Kidney glomerular epithelial cell (primary cell): ENCODE measurements around the gene TSPOAP1.
A peak's percentile ranks its signal among the peaks of the same experiment; 100 is the strongest.

ENCODE experiments used
- DNase-seq: peaks from one replicate; lab custom pipeline; 2025; lab: John Stamatoyannopoulos, UW

TSPOAP1 gene

DNA sequence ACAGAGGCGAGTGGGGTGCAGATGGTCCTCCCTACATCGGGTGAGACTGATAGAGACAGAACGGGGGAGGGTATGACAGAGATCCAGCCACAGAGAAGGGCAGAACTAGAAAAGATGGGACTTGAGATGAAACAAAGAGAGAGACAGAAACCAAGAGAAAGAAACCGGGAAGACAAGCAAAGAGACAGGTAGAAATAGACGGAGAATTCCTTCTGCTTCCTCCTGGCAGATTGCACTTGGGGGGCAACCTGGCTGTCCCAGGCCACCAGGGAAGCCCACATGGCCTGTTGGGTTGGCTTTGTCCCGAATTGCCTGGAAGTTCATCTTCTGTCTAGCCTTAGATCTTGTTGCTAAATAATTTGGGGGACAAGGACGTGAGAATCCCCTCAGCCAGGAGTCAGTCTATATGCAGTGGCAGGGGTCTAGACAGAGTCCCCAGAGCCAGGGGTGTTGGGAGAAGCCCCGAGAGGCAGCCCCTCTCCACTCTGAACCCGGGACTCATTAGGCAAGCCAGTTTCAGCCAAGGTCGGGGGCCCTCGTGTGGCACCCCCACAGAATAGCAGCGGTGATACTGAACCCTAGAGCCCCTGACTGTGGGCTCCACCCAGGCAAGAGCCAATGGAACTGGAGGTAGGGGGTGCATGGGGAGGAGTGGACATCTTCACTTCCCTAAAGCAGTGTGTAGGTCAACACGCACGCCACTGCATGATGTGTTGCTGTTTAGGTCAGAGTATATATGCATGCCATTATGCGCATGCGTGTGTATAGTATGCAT lies 627 bp upstream of the TSPOAP1 start:
- no peak for DNase-seq

DNA sequence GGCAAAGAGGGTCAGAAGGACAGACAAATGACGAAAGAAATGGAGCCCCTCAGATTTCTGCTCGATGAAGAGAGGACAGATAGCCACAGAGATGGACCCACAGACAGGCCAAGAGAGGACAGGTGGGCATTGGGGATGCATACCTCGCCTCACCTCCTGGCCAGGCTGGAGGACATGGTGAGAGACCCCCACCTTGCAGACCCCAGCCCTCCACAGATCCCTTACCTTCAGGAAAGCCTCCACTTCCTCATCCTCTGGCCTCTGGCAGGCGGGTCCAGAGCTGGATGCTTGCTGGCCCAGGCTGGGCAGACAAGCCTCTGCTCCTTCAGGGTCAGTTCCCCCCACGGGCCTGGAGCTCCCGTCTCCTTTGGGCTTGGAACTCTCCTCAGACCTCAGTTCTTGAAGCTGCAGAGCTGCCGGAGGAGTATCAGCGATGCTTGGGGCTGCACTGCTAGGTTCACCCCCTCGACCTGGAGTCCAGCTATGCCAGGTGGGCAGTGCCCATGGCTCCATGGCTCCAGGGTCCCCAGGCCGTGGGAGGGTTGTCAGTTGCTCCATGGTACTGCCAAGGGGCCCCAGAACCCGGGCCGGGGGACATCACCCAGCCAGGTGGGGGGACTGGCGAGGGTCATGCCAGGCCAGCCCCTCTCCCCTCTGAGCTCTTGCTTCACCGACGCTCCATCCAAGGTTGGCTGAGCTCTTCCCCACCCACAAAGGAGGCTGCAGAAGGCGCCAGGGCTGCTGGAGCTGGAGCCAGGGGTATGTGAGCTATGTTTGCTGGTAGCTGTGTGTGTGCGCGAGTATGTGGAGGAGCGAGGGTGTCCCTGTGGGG lies 1.0 kb downstream of the TSPOAP1 start:
- DNase-seq: no peak

DNA sequence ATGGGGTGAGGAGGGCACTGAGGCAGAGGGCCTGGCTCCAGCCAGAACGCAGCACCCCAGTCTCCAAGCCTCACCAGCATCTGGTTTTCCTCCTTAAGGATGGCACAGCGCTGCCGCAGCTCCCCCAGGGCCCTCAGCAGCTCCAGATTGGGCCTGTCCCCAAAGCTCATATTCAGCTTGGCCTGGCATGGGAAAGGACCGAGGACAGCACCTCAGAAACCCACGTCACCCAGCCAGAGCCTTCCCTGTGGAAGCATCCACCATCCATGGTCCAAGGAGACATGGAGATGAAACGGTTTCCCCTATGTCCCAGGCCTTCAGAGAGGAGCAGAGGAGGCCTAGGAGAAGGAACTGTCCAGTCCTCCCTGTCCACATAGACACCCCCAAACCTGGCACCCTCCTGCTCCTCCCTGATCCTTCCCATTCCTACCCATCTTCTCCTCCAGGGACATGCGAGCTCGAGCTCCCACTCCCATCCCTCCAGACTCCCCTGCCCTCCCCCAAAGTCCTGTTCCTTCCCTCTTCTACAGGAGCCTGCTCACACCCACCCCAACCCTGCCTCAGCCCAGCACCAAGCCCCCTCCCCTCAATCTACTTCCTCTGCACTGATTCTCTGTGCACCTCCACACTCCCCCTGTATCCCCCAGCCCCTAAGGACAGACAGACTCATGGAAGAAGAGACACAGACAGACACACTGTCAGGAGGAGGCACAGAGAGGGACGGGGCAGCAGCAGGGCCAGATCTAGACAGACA lies 1.8 kb downstream of the TSPOAP1 start:
- no peak for DNase-seq

DNA sequence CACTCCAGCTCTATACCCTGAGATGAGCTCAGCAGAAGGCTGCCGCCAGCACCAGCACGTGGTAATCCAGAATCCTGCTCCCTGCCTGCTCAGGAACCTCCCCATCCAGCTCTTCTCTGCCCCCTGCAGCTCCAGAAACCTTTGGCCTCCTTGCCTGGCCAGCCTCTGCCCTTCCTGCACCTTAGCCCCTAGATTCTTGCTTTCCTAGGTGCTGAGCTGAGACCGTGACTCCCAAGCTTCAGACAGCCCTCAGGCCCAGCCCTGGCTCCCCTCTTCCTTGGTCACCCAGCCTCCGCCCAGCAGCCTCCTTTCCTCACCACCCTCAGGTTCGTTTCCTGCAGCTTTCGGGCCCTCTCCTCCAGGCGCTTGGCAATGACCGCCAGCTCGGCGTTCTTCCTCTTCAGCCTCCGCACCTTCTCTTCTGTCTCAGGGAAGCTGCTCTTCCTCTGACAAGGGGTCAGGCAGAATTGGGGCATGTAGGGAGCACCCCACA lies 2.6 kb downstream of the TSPOAP1 start:
- DNase-seq: no peak

DNA sequence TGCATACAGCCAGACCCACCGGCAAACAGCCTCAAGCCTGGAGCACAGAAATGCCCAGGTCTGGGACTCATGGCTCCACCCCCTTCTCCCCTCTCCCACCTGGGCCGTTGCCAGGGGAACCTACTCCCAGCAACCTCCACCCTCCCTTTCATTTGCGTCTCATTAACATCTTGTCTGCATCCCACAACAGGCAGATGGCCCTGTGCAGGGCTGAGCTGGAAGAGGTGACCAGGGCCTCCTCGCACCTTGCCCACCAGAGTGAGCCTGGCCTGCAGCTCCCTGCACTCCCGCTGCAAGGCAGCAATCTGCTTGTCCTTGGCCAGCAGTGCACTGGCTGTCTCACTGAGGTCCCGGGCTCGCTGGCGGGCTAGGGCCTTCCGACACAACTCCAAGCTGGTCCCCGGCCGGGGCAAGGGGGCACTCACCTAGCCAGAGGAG lies 3.3 kb downstream of the TSPOAP1 start:
- DNase-seq: no peak

- no peak for DNase-seq
Observed at GRCh38 chr17:58324409-58325288, 3.9 kb downstream of the TSPOAP1 start.

GRCh38 chr17:58324056-58324408 lies 4.6 kb downstream of the TSPOAP1 start:
- DNase-seq: no peak

- DNase-seq: no peak
Observed at GRCh38 chr17:58323366-58324055, 5.1 kb downstream of the TSPOAP1 start.

GRCh38 chr17:58322581-58323185 lies 5.9 kb downstream of the TSPOAP1 start:
- no peak for DNase-seq

DNA sequence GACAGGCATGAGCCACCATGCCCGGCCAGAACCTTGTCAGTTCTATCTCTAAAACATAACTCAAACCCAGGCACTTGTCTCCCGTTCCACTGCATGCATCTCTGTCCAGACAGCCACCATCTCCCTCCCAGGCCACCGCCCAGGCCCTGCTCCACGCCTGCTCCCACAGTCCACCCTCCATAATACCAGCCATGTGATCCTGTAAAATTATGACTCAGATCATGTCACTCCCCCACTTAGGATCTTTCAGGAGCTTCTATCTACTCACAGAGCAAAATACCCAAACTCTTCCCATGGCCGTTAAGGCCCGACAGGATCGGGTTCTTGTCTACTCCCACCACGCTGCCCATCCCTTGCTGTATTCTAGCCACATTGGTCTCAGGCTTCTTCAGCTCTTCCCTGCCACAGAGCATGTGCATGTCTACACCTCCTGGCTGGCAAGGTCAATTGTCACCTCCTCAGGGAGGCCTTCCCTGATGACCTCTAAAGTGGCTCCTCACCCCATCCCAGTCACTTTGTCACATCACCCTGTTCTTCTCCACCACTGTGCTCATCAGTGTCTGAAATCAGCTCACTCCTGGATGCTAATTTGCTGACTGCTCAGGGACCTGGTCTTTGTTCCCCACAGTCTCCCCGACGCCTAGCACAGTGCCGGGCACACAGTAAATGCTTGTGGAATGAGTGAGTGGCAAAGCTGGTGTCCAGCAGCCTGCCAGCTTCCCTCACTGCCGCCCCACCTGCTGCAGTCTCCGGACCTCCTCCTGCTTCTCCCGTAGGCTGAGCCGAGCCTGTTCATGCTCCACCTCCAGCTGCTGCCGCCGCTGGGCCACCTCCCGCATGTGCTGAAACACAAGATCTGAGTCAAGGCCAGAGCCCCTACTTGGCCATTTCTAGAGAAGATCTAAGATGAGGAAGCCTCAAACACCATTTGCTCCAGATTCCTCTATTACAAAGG lies 6.7 kb downstream of the TSPOAP1 start:
- no peak for DNase-seq

- DNase-seq: no peak
Observed at GRCh38 chr17:58320570-58321323, 7.8 kb downstream of the TSPOAP1 start.

GRCh38 chr17:58320163-58320558 lies 8.4 kb downstream of the TSPOAP1 start:
- no peak for DNase-seq

DNA sequence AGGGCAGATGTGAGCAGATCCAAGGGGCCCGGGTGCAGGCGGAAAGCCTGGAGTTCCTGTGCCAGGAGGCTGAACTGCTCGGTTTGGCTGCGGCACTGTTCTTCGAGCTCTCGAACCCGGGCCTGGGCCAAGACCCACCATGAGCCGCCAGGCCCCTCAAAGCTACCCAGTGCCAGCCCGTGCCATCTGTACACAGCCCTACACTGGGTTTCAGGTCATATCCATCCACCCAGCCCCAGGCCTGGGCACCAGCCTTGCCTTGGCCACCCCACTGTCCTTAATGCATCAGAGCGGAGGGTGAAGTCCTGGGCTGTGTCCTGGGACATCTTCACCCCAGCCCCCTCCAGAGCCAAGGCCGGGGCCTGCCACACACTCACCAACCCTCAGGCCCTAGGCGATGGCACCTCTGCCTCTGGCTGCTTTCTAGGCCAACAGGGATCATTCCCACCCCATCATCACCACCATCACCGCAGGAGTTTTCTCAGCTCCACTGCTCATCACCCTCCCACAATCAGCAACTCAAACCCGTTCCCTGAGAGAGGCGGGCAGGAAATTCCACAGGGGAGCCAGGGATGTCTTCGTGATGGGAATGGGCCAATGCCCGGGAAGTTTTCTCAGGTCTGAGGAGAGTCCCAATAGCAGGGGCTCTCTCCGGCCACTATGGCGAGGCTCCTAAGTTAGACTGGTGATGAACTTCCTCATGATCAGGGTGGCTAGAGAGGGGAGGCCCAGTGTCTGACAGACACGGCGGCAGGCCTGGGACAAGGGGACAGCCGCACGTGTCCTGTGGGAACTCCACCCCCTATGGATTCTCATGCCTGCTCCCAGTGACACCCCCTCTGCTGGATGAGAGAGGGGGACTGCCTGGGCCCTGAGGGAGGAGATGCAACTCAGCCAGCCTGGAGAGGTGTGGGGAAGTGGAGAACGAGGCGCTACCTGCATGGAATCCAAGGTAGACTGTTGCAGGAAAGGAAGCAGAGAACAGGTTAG lies 9.1 kb downstream of the TSPOAP1 start:
- no peak for DNase-seq

GRCh38 chr17:58318627-58319172 lies 9.9 kb downstream of the TSPOAP1 start:
- no peak for DNase-seq

DNA sequence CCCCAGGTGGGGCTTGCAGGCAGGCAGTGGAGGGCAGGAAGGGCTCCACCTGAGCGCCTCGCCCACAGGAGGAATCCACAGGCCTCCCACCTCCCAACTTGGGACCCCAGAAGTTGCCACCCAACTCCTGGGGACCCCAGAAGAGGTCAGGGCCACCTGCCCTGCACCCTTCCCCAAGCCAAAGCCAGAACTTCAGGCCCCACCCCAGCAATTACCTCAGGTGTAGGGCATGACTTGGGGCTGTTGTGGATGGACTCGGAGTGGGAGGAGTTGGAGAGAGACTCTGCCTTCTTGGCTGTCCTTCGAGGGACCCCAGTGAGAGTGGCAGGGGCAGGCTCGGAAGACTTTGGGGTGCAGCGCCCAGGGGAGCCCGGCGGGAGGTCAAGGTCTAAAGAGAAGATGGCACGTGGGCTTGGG lies 10.5 kb downstream of the TSPOAP1 start:
- no peak for DNase-seq

DNA sequence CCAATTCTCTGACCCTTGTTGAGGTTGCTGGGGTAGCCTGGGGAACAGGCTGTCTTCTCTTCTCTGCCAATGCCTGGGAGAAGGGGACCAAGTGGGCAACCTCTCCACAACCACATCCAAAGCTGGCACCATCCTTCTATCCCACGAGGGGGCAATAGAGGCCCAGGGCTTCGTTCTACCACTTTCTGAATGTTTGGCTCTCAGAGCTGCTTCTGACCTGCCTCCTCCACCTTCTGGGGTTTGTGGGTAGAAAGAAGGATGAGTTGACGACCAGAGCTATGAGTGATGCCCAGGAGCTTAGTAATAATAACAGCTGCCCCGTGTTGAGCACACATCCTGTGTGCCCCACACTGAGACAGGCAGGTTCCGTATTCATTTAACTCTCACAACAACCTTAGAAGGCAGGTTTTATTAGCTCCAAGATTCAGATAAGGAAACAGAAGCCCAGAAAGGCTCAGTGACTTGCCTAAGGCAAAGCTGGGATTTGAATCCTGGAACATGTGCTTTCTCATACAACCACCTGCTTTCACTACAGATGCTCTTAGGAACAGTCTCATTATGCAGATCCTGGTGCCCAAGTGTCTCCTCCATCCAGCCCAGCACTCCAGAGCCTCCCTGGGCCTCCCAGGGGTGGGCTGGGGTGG lies 11.1 kb downstream of the TSPOAP1 start:
- peak; percentile 64 for DNase-seq
